Vagina (tissue), 2 donors: ENCODE measurements around the gene CCDC28A. TPM values are rescaled to one million over a fixed set of nuclear protein-coding genes. Genes with fewer than 3 reads are reported as not detected.

Source experiments
- DNase-seq, 2 donors: peaks; one replicate each; pipeline ENCODE4 v3.0.0-alpha.2; 2017; ENCODE audit errors: extremely low spot score in 2 of 2
- H3K27ac ChIP-seq: fragments of 200-600 bp; sonication (generic); one replicate; pipeline ENCODE4 v1.5.1; 2019
- H3K27me3 ChIP-seq: fragments of 200-600 bp; sonication (generic); one replicate; pipeline ENCODE4 v1.5.1; 2019
- H3K36me3 ChIP-seq, 2 donors: fragments of 200-600 bp; sonication (generic); one replicate each; pipeline ENCODE4 v1.5.1; 2017 to 2019
- H3K4me1 ChIP-seq: fragments of 200-600 bp; sonication (generic); one replicate; pipeline ENCODE4 v1.5.1; 2019
- H3K4me3 ChIP-seq, 2 donors: fragments of 200-600 bp; sonication (generic); 1 replicate in 1 of 2; 2 replicates in 1 of 2; pipeline ENCODE4 v1.5.1; 2016 to 2019
- H3K9me3 ChIP-seq: fragments of 200-600 bp; sonication (generic); one replicate; pipeline ENCODE4 v1.5.1; 2019
- POLR2A ChIP-seq, 2 donors: fragments of 450-650 bp; IDR thresholded peaks; one replicate each; pipeline ENCODE4 v1.6.1; 2017; ENCODE audit warnings: antibody characterized with exemption in 2 of 2, mild to moderate bottlenecking in 2 of 2, moderate library complexity in 2 of 2
- POLR2AphosphoS5 ChIP-seq, 2 donors: sonication (generic); formaldehyde crosslinking; IDR thresholded peaks; one replicate each; pipeline ENCODE4 v1.9.0; 2017; ENCODE audit warnings: antibody characterized with exemption in 2 of 2, mild to moderate bottlenecking in 2 of 2, low read depth in 1 of 2; ENCODE audit not compliant: insufficient read depth in 1 of 2
- intact Hi-C: fragments of 100-400 bp; cut with DNase I; formaldehyde crosslinking; loops from one replicate; pipeline ENCODE4 v1.15.1; 2023
- total RNA-seq: library from RNA; depleted of rRNA; stranded (reverse); fragments of >200 nt; gene quantifications from one replicate; pipeline ENCODE4 v1.2.3, GENCODE V29; 2016
- TF ChIP-seq, protein P1 (sequence below), 3 experiments: fragments of 450-650 bp in 2 of 3; fragments of 200-600 bp in 1 of 3; sonication (generic) in 1 of 3; IDR thresholded peaks; one replicate each; pipeline ENCODE4 v1.5.1; 2017 to 2019; ENCODE audit warnings: antibody characterized with exemption in 3 of 3, mild to moderate bottlenecking in 2 of 3, moderate library complexity in 2 of 3

The CCDC28A gene
- total RNA-seq, 1 donor from 2014 or later = 11.0 TPM

DNA sequence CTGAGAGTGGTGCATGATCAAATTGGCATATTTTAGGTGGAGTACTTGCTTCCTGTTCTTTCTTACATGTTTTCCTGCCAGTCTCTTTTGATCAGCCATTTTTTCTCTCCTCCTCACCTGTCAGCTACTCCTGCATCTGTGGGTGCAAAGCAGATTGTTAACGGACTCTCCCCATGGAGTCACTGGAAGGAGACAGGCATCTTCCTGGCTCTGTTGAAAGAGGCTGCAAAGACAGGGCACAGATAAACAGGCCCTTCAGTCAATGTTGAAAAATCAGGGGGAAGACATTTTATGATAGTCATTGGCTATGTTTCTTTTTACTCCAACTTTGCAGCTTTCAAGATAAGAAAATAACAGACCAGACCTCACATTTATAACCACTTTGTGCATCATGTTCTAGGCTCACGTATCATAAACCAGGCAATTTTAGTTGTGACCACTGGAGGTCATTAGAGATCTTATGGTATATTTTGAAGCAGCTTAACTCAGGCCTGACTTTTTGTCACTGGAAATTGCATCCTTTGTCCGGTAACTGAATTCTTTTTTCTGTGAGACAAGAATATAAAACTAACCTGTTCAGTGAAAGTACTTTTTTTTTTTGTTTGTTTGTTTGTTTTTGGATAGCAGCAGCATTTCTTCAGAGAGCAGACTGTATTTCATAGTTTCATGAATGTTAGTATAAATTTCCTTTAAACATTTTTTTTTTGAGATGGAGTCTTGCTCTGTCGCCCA, 42.4 kb downstream of the CCDC28A start:
- peaks cover 9% of the 10 kb centered on the region for H3K4me1 ChIP-seq

DNA sequence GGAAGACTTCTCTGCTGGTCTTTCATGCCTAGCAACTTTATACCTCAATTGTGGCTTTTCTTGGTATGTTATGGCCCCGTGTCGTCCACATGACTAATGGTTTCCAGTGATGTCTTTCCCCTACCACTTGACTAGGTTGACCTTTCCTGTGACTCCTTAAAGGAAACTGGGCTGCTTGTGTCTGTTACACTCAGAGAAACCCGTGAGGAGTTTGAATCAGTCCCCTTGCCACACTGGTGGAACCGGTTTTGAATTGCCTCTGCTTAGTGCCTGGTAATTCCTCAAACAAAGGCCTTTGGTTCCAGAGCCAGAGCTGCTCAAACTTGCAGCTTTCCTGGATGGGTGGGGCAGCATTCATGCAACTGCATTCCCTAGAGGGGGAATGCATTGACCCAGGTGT, 44.2 kb downstream of the CCDC28A start:
- Histone ChIP-seq H3K36me3 (no peaks in the 10 kb centered on the region), H3K4me1 (peaks cover 9% of the 10 kb centered on the region), H3K27ac (peak overlapping the region; percentile 56), H3K27me3 (no peaks in the 10 kb centered on the region), H3K9me3 (no peaks in the 10 kb centered on the region), H3K4me3 (no peak overlapping the region)
- DNase-seq = peak in 1 of 2 donors; percentile 92
- intact Hi-C loops = loop anchor here (5.0 to 10.0 kb wide), 2 partner anchors 170 to 547 kb away; partner anchors contain the start of gene REPS1
- peak in 1 of 2 donors; percentile 85 for TF ChIP-seq POLR2AphosphoS5 (IDR thresholded peaks at IDR 0.05; ENCODE audit: insufficient read depth in 1 of 2, low read depth in 1 of 2)
- no peak for TF ChIP-seq POLR2A (IDR thresholded peaks at IDR 0.05)
- TF ChIP-seq, protein P1, sequence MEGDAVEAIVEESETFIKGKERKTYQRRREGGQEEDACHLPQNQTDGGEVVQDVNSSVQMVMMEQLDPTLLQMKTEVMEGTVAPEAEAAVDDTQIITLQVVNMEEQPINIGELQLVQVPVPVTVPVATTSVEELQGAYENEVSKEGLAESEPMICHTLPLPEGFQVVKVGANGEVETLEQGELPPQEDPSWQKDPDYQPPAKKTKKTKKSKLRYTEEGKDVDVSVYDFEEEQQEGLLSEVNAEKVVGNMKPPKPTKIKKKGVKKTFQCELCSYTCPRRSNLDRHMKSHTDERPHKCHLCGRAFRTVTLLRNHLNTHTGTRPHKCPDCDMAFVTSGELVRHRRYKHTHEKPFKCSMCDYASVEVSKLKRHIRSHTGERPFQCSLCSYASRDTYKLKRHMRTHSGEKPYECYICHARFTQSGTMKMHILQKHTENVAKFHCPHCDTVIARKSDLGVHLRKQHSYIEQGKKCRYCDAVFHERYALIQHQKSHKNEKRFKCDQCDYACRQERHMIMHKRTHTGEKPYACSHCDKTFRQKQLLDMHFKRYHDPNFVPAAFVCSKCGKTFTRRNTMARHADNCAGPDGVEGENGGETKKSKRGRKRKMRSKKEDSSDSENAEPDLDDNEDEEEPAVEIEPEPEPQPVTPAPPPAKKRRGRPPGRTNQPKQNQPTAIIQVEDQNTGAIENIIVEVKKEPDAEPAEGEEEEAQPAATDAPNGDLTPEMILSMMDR (IDR thresholded peaks at IDR 0.05) = no peak

More for the DNA sequence above, 42.4 kb downstream of the CCDC28A start:
- Histone ChIP-seq H3K27me3 (no peaks in the 10 kb centered on the region), H3K36me3 (no peaks in the 10 kb centered on the region), H3K4me3 (no peak overlapping the region), H3K27ac (no peak overlapping the region), H3K9me3 (no peaks in the 10 kb centered on the region)
- intact Hi-C loops = loop anchor here (5.0 to 10.0 kb wide), 2 partner anchors 171 to 549 kb away; partner anchors contain the start of gene REPS1
- DNase-seq = no peak
- peak in 1 of 2 donors; percentile 62 for TF ChIP-seq POLR2AphosphoS5 (IDR thresholded peaks at IDR 0.05; ENCODE audit: insufficient read depth in 1 of 2, low read depth in 1 of 2)
- TF ChIP-seq, protein P1 (IDR thresholded peaks at IDR 0.05) = peak in 2 of 3 experiments; percentile 47 to 62
- TF ChIP-seq POLR2A (IDR thresholded peaks at IDR 0.05) = no peak

DNA sequence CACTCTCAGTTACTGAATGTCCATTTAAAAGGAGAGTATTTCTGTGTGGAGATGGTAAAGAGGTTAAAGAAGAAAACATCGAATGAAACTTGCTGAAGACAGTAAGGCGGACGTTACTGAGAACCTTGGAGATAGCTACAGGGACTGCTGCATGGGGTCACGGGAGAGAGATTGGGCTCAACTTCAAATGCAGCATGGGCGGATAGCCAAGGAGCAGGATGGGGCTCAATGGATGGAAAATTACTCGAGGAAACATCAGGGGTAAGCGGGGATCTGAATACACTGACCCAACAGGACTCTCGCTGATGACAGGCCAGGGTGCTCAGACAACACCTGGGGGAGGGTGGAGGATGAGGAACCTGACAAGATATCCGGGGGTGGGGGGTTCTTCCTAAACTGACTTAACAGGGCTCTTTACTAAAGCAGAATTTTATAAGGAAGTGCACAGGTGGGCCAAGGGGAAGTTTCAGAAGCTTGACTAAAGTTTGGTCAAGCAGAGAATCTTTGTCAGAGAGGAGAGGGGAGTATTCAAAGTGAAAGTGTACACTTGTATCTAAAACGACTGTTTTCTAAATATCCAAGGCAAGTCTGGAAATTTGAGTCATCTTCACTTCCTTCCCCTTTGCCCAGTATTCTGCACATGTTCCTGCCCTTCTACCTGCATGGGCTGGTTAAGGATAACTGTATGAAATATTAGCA, 45.1 kb downstream of the CCDC28A start:
- DNase-seq = no peak
- intact Hi-C loops = loop anchor here (5.0 to 10.0 kb wide), 2 partner anchors 169 to 546 kb away; partner anchors contain the start of gene REPS1
- Histone ChIP-seq H3K27me3 (no peaks in the 10 kb centered on the region), H3K4me1 (peaks cover 9% of the 10 kb centered on the region), H3K27ac (peak overlapping the region; percentile 56), H3K36me3 (no peaks in the 10 kb centered on the region), H3K9me3 (no peaks in the 10 kb centered on the region), H3K4me3 (no peak overlapping the region)
- TF ChIP-seq, protein P1 (IDR thresholded peaks at IDR 0.05) = no peak
- TF ChIP-seq POLR2AphosphoS5 (IDR thresholded peaks at IDR 0.05; ENCODE audit: insufficient read depth in 1 of 2, low read depth in 1 of 2) = no peak

DNA sequence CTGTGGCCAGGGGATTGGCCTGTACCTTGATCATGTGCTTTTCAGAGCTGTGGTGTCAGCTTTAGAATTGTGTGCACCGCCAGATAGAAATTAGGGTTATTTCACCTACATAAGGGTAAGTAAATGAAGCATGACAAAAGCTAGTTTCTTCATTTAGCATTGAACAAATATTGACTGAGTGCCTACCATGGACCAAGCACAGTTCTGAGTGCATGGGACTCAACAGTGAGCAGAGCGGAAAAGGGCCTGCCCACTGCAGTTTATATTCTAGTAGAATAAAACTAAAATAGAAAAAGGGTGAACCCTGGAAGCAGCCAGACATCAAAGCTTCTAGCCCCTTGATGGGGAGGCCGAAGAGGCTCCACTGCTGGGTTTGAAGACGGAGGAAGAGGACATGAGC, 48.0 kb downstream of the CCDC28A start:
- H3K4me3 ChIP-seq = no peak overlapping the region
- no peaks in the 10 kb centered on the region for H3K27me3 ChIP-seq
- H3K36me3 ChIP-seq = no peaks in the 10 kb centered on the region
- DNase-seq = no peak
- peaks cover 9% of the 10 kb centered on the region for H3K4me1 ChIP-seq
- H3K9me3 ChIP-seq = no peaks in the 10 kb centered on the region
- TF ChIP-seq POLR2AphosphoS5 (IDR thresholded peaks at IDR 0.05; ENCODE audit: insufficient read depth in 1 of 2, low read depth in 1 of 2) (no peak), POLR2A (IDR thresholded peaks at IDR 0.05) (no peak)
- TF ChIP-seq, protein P1 (IDR thresholded peaks at IDR 0.05) = no peak
- no peak overlapping the region for H3K27ac ChIP-seq
- intact Hi-C loops = no loop called here
